ENCODE results near the gene PDGFA. TPM values are rescaled to one million over a fixed set of nuclear protein-coding genes. Genes with fewer than 3 reads are reported as not detected.

Gene PDGFA
- total RNA-seq, 2 experiments from 2014 or later, result 3.3 to 4.1 TPM

GRCh38 chr7:489876-490275 lies 29.8 kb downstream of the PDGFA start:
- Mint-ChIP-seq H3K4me1 (no peaks in the 10 kb centered on the region), H3K27me3 (no peaks in the 10 kb centered on the region), H3K27ac (no peak overlapping the region), H3K4me3 (no peak overlapping the region), H3K36me3 (no peaks in the 10 kb centered on the region), H3K9me3 (no peaks in the 10 kb centered on the region)
- no peak for DNase-seq

DNA sequence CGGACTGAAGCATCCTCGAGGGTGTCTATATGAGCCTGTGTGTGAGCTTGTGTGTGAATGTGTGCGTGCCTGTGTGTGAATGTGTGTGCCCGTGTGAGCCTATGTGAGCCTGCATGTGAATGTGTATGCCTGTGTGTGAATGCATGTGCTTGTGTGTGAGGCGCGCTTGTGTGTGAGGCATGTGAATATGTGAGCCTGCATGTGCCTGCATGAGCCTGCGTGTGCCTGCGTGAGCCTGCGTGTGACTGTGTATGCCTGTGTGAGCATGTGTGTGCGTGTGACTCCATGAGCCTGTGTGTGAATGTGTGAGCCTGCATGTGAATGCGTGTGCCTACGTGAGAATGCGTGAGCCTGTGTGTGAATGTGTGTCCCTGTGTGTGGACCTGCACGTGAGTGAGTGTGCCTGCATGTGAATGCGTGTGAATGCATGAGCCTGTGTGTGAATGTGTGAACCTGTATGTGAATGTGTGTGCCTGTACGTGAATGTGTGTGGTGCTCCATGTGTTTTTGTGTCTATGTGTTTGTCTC lies 33.4 kb downstream of the PDGFA start:
- no peak overlapping the region for H3K4me3 Mint-ChIP-seq
- no peaks in the 10 kb centered on the region for H3K36me3 Mint-ChIP-seq
- no peak for DNase-seq
- H3K9me3 Mint-ChIP-seq, result no peaks in the 10 kb centered on the region
- no peaks in the 10 kb centered on the region for H3K27me3 Mint-ChIP-seq
- no peaks in the 10 kb centered on the region for H3K4me1 Mint-ChIP-seq
- no peak overlapping the region for H3K27ac Mint-ChIP-seq

DNA sequence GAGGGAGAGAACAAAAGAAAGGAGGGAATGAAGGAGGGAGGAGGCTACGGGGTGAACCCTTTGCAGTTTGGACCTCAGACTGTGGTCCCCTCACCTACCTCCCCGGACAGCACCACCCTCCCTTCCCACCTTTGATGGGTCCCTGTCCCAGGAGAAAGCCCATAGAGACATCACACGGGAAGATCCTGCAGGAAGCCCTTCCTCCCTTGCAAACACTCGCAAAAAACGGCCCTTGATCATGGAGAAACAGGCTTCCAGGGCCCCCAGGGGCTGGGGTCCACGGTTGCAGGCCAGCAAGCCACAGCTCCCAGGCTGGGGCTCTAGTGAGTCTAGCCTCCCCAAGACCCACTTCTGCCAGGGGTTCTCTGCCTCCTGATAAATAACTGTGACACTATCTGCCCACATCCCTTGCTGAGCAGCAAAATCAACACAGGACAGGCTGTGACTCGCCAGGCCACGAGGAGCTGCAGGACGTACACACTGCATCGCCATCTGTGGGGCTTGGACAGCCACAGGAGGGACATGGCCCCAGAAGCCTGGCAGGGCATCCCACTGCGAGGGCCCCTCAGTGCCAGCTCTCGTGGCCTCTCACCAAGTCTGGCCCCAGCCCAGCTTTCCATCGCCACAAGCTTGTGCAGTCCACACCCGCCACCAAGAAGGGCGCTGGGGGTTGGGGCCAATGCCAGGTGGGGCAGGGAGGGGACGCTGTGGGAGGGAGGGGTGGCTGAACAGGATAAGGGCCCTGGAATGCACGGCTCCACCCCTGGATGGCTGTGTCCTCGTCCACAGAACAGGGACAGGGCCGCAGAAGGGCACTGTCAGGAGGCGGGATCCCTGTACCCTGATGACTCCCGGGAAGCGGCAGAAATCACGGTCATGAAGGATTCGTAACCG lies 34.2 kb downstream of the PDGFA start:
- no peak for DNase-seq
- H3K4me1 Mint-ChIP-seq, result no peaks in the 10 kb centered on the region
- H3K27ac Mint-ChIP-seq, result no peak overlapping the region
- H3K36me3 Mint-ChIP-seq, result no peaks in the 10 kb centered on the region
- H3K27me3 Mint-ChIP-seq, result no peaks in the 10 kb centered on the region
- no peak overlapping the region for H3K4me3 Mint-ChIP-seq
- no peaks in the 10 kb centered on the region for H3K9me3 Mint-ChIP-seq

- no peaks in the 10 kb centered on the region for H3K27me3 Mint-ChIP-seq
- H3K36me3 Mint-ChIP-seq, result no peaks in the 10 kb centered on the region
- no peak for DNase-seq
- H3K4me1 Mint-ChIP-seq, result no peaks in the 10 kb centered on the region
- H3K27ac Mint-ChIP-seq, result no peak overlapping the region
- H3K4me3 Mint-ChIP-seq, result no peak overlapping the region
- no peaks in the 10 kb centered on the region for H3K9me3 Mint-ChIP-seq
Measured at GRCh38 chr7:484356-485101, 35.1 kb downstream of the PDGFA start.

- Mint-ChIP-seq H3K27ac (no peak overlapping the region), H3K4me3 (no peak overlapping the region), H3K4me1 (no peaks in the 10 kb centered on the region), H3K36me3 (no peaks in the 10 kb centered on the region), H3K27me3 (no peaks in the 10 kb centered on the region), H3K9me3 (no peaks in the 10 kb centered on the region)
- DNase-seq, result no peak
Measured at GRCh38 chr7:483656-484355, 35.8 kb downstream of the PDGFA start.

DNA sequence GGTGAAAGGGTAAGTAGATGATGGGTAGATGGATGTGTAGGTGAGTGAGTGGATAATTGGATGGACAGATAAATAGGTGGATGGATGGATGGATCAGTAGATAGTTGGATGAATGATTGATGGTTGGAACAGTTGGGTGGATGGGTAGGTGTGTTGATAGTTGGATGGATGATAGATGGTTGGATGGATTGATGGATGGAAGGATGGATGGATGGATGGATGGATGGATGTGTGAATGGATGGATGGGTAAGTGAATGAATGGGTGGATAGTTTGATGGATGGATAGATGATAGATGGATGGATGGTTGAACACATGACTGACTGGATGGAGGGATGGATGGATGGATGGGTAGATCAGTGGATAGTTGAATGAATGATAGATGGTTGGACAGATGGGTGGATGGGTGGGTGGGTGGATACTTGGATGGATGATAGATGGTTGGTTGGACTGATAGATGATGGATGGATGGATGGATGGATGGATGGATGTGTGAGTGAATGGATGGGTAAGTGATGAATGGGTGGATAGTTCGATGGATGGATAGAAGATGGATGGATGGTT lies 37.0 kb downstream of the PDGFA start:
- no peak overlapping the region for H3K4me3 Mint-ChIP-seq
- no peaks in the 10 kb centered on the region for H3K4me1 Mint-ChIP-seq
- no peak for DNase-seq
- H3K36me3 Mint-ChIP-seq, result no peaks in the 10 kb centered on the region
- H3K27me3 Mint-ChIP-seq, result no peaks in the 10 kb centered on the region
- H3K9me3 Mint-ChIP-seq, result no peaks in the 10 kb centered on the region
- H3K27ac Mint-ChIP-seq, result no peak overlapping the region

- Mint-ChIP-seq H3K27me3 (no peaks in the 10 kb centered on the region), H3K4me3 (no peak overlapping the region), H3K4me1 (no peaks in the 10 kb centered on the region), H3K36me3 (no peaks in the 10 kb centered on the region), H3K27ac (no peak overlapping the region), H3K9me3 (no peaks in the 10 kb centered on the region)
- DNase-seq, result no peak
Measured at GRCh38 chr7:481219-481930, 38.3 kb downstream of the PDGFA start.

GRCh38 chr7:480531-481218 lies 39.0 kb downstream of the PDGFA start:
- Mint-ChIP-seq H3K4me1 (no peaks in the 10 kb centered on the region), H3K27ac (no peak overlapping the region), H3K4me3 (no peak overlapping the region), H3K36me3 (no peaks in the 10 kb centered on the region), H3K27me3 (no peaks in the 10 kb centered on the region), H3K9me3 (no peaks in the 10 kb centered on the region)
- no peak for DNase-seq

DNA sequence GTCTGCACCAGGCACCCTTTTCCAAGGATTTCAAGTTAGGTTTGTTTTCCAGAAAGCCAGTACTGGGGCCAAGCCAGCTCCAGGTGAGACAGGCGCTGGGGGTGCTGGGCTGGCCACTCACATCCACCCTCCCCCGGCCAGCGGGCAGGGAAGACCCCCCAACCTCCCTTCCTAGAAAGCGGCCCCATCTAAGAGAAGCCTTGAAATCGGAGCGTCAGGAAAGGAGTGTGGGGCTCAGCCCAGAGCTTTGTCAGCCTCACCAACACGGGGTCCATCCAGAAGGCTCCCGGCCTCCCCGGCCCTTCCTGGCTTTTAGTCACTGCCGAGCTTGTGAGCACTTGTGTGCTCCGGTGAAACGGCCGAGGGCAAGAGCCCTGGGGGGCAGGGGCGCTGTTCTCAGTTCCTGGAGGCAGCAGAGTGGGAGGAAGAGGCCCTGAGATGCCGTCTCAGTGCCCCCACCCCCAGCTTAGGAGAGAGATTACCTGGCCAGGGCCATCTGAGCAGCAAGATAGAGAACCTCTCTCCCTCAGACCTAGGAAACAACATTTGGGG lies 39.6 kb downstream of the PDGFA start:
- H3K4me1 Mint-ChIP-seq, result no peaks in the 10 kb centered on the region

DNA sequence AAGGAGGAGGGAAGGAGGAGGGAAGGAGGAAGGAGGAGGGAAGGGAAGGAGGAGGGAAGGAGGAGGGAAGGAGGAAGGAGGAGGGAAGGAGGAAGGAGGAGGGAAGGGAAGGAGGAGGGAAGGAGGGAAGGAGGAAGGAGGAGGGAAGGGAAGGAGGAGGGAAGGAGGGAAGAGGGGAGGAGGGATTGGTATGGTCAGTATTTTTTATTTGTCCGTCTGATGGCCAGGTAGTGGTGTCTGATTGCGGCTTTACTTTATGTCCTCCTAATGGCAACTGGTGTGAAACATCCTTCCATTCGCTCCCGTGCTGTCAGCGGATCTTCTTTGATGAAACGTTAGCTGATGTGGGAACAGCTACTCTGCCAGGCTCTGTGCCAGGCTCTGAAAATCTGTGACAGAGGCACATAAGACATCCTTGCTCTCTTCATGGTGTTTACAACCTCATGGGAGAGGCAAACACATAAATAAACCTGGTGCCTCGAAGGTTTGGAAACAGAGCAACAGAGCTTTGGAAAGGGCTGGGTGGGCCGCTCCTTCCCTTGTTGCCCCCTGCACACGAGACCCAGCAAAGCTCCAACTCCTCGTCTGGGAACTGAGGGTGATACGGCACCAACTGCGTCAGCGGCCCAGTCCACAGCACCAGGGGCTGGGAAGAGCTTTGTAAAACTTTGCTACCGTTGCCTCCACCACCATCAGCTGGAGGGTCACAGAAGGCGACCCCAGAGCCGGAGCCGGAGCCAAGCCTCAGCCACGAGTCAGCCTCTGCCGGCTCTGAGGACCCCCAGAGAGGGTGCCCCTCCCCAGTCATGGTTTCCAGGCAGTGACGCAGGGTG lies 40.3 kb downstream of the PDGFA start:
- H3K36me3 Mint-ChIP-seq, result no peaks in the 10 kb centered on the region
- no peaks in the 10 kb centered on the region for H3K27me3 Mint-ChIP-seq
- no peaks in the 10 kb centered on the region for H3K4me1 Mint-ChIP-seq
- no peak overlapping the region for H3K4me3 Mint-ChIP-seq
- H3K9me3 Mint-ChIP-seq, result no peaks in the 10 kb centered on the region
- no peak overlapping the region for H3K27ac Mint-ChIP-seq
- no peak for DNase-seq

More for the DNA sequence above, 39.6 kb downstream of the PDGFA start:
- no peaks in the 10 kb centered on the region for H3K9me3 Mint-ChIP-seq
- no peaks in the 10 kb centered on the region for H3K36me3 Mint-ChIP-seq
- no peaks in the 10 kb centered on the region for H3K27me3 Mint-ChIP-seq
- H3K4me3 Mint-ChIP-seq, result no peak overlapping the region
- H3K27ac Mint-ChIP-seq, result no peak overlapping the region
- DNase-seq, result no peak

DNA sequence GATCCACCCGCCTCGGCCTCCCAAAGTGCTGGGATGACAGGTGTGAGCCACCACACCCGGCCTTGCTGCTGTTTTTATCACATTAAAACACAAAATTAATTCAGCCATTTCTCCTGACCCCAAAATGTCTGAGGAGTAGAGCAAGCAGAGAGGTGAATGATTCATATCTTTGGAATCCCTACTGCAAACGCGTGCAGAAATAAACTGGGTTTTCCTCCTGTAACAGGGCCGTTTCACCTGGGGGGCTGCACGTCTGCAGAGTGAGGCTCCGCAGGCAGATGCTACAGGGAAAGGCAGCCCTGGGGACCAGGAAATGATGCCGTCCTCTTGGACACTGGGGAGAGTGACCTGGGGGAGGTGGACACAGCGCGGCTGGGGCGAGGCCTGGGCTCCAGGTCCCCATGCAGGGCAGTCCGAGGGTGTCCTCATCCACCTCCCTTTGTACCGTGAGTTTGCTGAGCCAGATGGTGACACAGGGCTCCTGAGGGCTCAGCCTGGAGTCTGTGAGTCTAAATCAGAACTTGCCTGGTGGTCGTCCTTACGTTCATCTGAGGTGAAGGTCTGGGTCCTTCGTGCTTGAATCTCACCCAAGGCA lies 41.9 kb downstream of the PDGFA start:
- no peaks in the 10 kb centered on the region for H3K9me3 Mint-ChIP-seq
- no peaks in the 10 kb centered on the region for H3K4me1 Mint-ChIP-seq
- no peak overlapping the region for H3K4me3 Mint-ChIP-seq
- no peaks in the 10 kb centered on the region for H3K27me3 Mint-ChIP-seq
- no peak overlapping the region for H3K27ac Mint-ChIP-seq
- H3K36me3 Mint-ChIP-seq, result no peaks in the 10 kb centered on the region
- no peak for DNase-seq

DNA sequence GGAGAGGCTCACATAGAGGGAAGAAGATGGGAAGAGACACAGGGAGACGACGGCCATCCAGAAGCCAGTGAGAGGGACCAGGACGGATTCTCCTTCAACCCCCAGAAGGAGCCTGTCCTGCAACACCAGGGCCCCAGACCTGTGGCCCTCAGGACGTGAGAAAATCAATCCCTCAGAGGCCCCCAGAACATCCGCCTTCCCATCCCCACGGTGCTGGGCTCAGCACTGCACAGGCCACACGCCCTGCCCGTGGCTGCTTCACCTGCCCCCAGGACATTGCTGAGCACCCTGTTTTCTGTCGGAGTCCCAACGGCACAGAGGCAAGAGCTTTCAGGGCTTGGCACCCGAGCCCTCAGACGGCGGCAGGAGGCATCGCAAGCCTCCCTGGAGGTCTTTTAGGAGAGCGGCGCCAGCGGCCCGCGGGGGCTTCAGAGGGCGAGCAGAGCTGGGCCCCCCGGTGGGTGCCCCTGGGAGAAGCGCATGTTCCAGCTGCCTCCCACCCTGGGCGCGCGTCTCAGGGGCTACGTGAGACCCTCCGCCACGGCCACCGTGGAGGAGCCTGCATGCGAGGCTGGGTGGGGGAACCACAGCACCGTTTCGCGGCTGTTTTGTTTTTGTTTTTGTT lies 42.8 kb downstream of the PDGFA start:
- Mint-ChIP-seq H3K27ac (no peak overlapping the region), H3K4me1 (peaks cover 2% of the 10 kb centered on the region)
- no peak for DNase-seq

More for the DNA sequence above, 42.8 kb downstream of the PDGFA start:
- no peaks in the 10 kb centered on the region for H3K9me3 Mint-ChIP-seq
- no peaks in the 10 kb centered on the region for H3K27me3 Mint-ChIP-seq
- H3K4me3 Mint-ChIP-seq, result no peak overlapping the region
- H3K36me3 Mint-ChIP-seq, result no peaks in the 10 kb centered on the region
